HepG2 (cell line): ENCODE data around the gene CTXN1. TPM values are rescaled to one million over a fixed set of nuclear protein-coding genes. Genes with fewer than 3 reads are reported as not detected.

ENCODE experiments used
- ATAD3A ChIP-seq: sonication (generic); formaldehyde crosslinking; IDR thresholded peaks from 2 replicates; pipeline ENCODE4 v1.4.0; 2020; ENCODE audit warnings: missing genetic modification reagents
- ATF2 ChIP-seq: sonication (generic); formaldehyde crosslinking; IDR thresholded peaks from 2 replicates; pipeline ENCODE4 v1.4.0; 2020; ENCODE audit warnings: missing genetic modification reagents
- ATF5 ChIP-seq: sonication (generic); formaldehyde crosslinking; IDR thresholded peaks from 2 replicates; pipeline ENCODE4 v1.4.0; 2020; ENCODE audit warnings: mild to moderate bottlenecking, low read depth, missing genetic modification reagents
- EED ChIP-seq: sonication (generic); formaldehyde crosslinking; IDR thresholded peaks from 2 replicates; pipeline ENCODE4 v1.5.0; 2020; ENCODE audit warnings: mild to moderate bottlenecking, missing genetic modification reagents
- FIP1L1 ChIP-seq: fragments of 200-400 bp; formaldehyde crosslinking; IDR thresholded peaks from 2 replicates; pipeline ENCODE4 v1.6.1; 2018; ENCODE audit warnings: low read depth, mild to moderate bottlenecking, low read length, moderate library complexity, borderline replicate concordance; ENCODE audit not compliant: insufficient read depth
- FOXO4 ChIP-seq: sonication (generic); formaldehyde crosslinking; conservative IDR thresholded peaks from 2 replicates; pipeline ENCODE4 v1.8.1; 2023; ENCODE audit warnings: missing genetic modification reagents
- GATAD2A ChIP-seq: IDR thresholded peaks from 2 replicates; pipeline ENCODE4 v1.6.1; 2016
- GFI1 ChIP-seq: sonication (generic); formaldehyde crosslinking; IDR thresholded peaks from 2 replicates; pipeline ENCODE4 v1.5.0; 2020; ENCODE audit warnings: missing genetic modification reagents, mild to moderate bottlenecking, borderline replicate concordance
- MATR3 ChIP-seq: sonication (generic); formaldehyde crosslinking; IDR thresholded peaks from 2 replicates; pipeline ENCODE4 v1.4.0; 2020; ENCODE audit warnings: missing genetic modification reagents
- MXD4 ChIP-seq: IDR thresholded peaks from 2 replicates; pipeline ENCODE4 v1.6.1; 2016; ENCODE audit warnings: mild to moderate bottlenecking, missing biosample characterization, missing genetic modification reagents
- SIN3B ChIP-seq: fragments of 150-350 bp; IDR thresholded peaks from 2 replicates; pipeline ENCODE4 v1.6.1; 2014; ENCODE audit warnings: low read length
- STAG1 ChIP-seq: sonication (generic); formaldehyde crosslinking; IDR thresholded peaks from 2 replicates; pipeline ENCODE4 v1.4.0; 2020; ENCODE audit warnings: missing genetic modification reagents
- TAF15 ChIP-seq: fragments of 200-400 bp; formaldehyde crosslinking; IDR thresholded peaks from one replicate; pipeline ENCODE4 v1.6.1; 2018; ENCODE audit warnings: mild to moderate bottlenecking, low read depth, low read length; ENCODE audit not compliant: poor library complexity, severe bottlenecking
- TGIF2 ChIP-seq: IDR thresholded peaks from 2 replicates; pipeline ENCODE4 v1.6.1; 2016; ENCODE audit warnings: control low read depth, missing compliant biosample characterization
- YY1 ChIP-seq: IDR thresholded peaks from 2 replicates; pipeline ENCODE4 v1.6.1; 2011; ENCODE audit warnings: low read length, low read depth, moderate library complexity, mild to moderate bottlenecking; ENCODE audit not compliant: insufficient read depth, insufficient replicate concordance
- ZKSCAN1 ChIP-seq: fragments of 150-350 bp; IDR thresholded peaks from 2 replicates; pipeline ENCODE4 v1.6.1; 2014; ENCODE audit warnings: low read length
- ZNF121 ChIP-seq: sonication (generic); formaldehyde crosslinking; IDR thresholded peaks from 2 replicates; pipeline ENCODE4 v1.5.0; 2020; ENCODE audit warnings: mild to moderate bottlenecking, missing genetic modification reagents
- ZNF333 ChIP-seq: sonication (generic); formaldehyde crosslinking; IDR thresholded peaks from 2 replicates; pipeline ENCODE4 v1.4.0; 2020; ENCODE audit warnings: mild to moderate bottlenecking, missing genetic modification reagents, borderline replicate concordance
- ZNF337 ChIP-seq: sonication (generic); formaldehyde crosslinking; IDR thresholded peaks from 2 replicates; pipeline ENCODE4 v1.5.1; 2020; ENCODE audit warnings: missing genetic modification reagents, low read depth, mild to moderate bottlenecking, borderline replicate concordance
- ZNF33A ChIP-seq: sonication (generic); formaldehyde crosslinking; IDR thresholded peaks from 2 replicates; pipeline ENCODE4 v1.5.1; 2020; ENCODE audit warnings: missing genetic modification reagents, mild to moderate bottlenecking, moderate library complexity, borderline replicate concordance
- ZNF577 ChIP-seq: sonication (generic); formaldehyde crosslinking; IDR thresholded peaks from 2 replicates; pipeline ENCODE4 v1.4.0; 2020; ENCODE audit warnings: mild to moderate bottlenecking, low read depth, missing genetic modification reagents, borderline replicate concordance
- ZNF597 ChIP-seq: sonication (generic); formaldehyde crosslinking; IDR thresholded peaks from 2 replicates; pipeline ENCODE4 v1.5.0; 2020; ENCODE audit warnings: missing genetic modification reagents
- ZNF615 ChIP-seq: sonication (generic); formaldehyde crosslinking; IDR thresholded peaks from 2 replicates; pipeline ENCODE4 v1.5.0; 2020; ENCODE audit warnings: mild to moderate bottlenecking, missing genetic modification reagents, borderline replicate concordance
- ZNF770 ChIP-seq: sonication (generic); formaldehyde crosslinking; IDR thresholded peaks from 2 replicates; pipeline ENCODE4 v1.5.0; 2020; ENCODE audit warnings: mild to moderate bottlenecking, missing genetic modification reagents
- polyA plus RNA-seq, 8 experiments: library from polyadenylated mRNA; depleted of rRNA in 3 of 8; stranded (reverse) in 7 of 8; unstranded in 1 of 8; fragments of >200 nt; fragmentation: Illumina TruSeq in 4 of 8; extraction: Trizol in 4 of 8; gene quantifications; 2 replicates each; pipeline versions ENCODE4 v1.2.1 to v1.2.3, GENCODE V29; 2011 to 2016; ENCODE audit warnings: low read depth in 4 of 8, missing spikeins in 1 of 8, mixed read lengths in 1 of 8; ENCODE audit not compliant: insufficient read depth in 1 of 8
- total RNA-seq, 5 experiments: library from RNA; depleted of rRNA; stranded (reverse); fragments of >200 nt; fragmentation: Illumina TruSeq; extraction: Trizol; gene quantifications; 2 replicates each; pipeline ENCODE4 v1.2.3, GENCODE V29; 2016; ENCODE audit warnings: low read depth in 1 of 5

Gene CTXN1
- total and polyA plus RNA-seq, 2 of the 13 experiments (the other 11 are each of a cell fraction or from before 2014, with no cell fraction given) = 0.11 TPM; not detected in 1

GRCh38 chr19:7944177-7944761 is 18.3 kb upstream of the CTXN1 start (continued):
- TF ChIP-seq GFI1 (CRISPR knock-in tag) (peak; percentile 47; the same call in 1 of the 2 replicates), TGIF2 (CRISPR knock-in tag) (0 out of 2 replicates have a peak, but pooled peaks have one; percentile 30), FOXO4 (0 out of 2 replicates have a peak, but pooled peaks have one; percentile 57), GATAD2A (peak; percentile 51; the same call in 1 of the 2 replicates), SIN3B (0 out of 2 replicates have a peak, but pooled peaks have one; percentile 7), ZNF337 (CRISPR knock-in tag) (no peak), MATR3 (CRISPR knock-in tag) (no peak), ZKSCAN1 (no peak), ZNF770 (CRISPR knock-in tag) (peak; percentile 89), ATF2 (no peak), YY1 (peak; percentile 24), ZNF577 (CRISPR knock-in tag) (no peak), STAG1 (CRISPR knock-in tag) (peak; percentile 70), ATF5 (CRISPR knock-in tag) (no peak), ZNF615 (CRISPR knock-in tag) (no peak), ATAD3A (0 out of 2 replicates have a peak, but pooled peaks have one; percentile 51), FIP1L1 (no peak), TAF15 (no peak), ZNF597 (CRISPR knock-in tag) (no peak), ZNF333 (CRISPR knock-in tag) (no peak), ZNF33A (CRISPR knock-in tag) (peak; percentile 43; the same call in 1 of the 2 replicates), MXD4 (peak; percentile 7; the same call in 1 of the 2 replicates), EED (CRISPR knock-in tag) (no peak), ZNF121 (CRISPR knock-in tag) (no peak)
